Measurements from ENCODE around the gene SCAMP5. TPM values are rescaled to one million over a fixed set of nuclear protein-coding genes. Genes with fewer than 3 reads are reported as not detected.

SCAMP5 gene
- total and polyA plus RNA-seq, 2 of the 13 experiments (the other 11 are each of a cell fraction or from before 2014, with no cell fraction given), result 34.3 to 49.0 TPM

DNA sequence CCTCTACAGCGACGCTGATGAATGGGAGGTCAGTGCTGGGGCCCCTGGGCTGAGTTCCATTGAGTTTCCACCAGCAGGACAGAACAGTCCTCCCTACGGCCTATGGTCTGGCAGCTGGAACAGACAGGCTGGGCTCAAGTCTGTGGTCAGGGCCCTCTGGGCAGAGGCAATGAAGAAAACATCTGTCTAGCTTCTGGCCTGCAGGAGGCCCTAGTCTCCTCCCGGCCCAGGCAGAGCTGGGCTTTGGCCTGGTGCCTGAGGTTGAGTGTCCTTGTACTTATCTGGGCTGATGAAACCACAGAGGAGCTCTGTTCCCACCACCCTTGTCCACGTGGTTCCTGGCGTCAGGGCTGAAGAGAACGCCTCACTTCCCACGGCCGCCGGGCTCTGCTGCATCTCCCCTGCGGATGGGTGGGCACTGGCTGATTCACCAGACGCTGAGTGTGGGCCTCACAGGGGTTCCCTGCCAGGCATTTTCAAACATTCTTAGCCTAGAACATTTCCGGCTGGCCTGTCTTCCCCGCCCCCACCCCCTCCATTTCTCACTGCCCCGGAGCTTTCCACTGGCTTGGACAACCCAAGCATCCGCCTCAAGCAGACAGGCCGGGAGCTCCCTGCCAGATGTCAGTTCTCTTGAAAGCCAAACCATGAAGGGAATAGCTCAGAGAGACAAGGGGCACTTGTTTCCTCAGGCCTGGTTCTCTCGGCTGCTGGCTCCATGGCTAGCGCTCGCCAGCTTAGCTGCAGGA lies 48.3 kb downstream of the SCAMP5 start (continued):
- peak; percentile 76 for TF ChIP-seq MXD4 (CRISPR knock-in tag; IDR thresholded peaks at IDR 0.05)
- no peak for TF ChIP-seq HNRNPLL (IDR thresholded peaks at IDR 0.05; ENCODE audit: low read depth, low read length, poor library complexity, severe bottlenecking)
- TF ChIP-seq ZIK1 (CRISPR knock-in tag; IDR thresholded peaks at IDR 0.05; ENCODE audit: borderline replicate concordance, low read depth), result 0 out of 2 replicates have a peak, but pooled peaks have one; percentile 49
- peak; percentile 40; the same call in 1 of the 2 replicates for TF ChIP-seq ZBTB38 (CRISPR knock-in tag; IDR thresholded peaks at IDR 0.05)
- TF ChIP-seq, protein P1, sequence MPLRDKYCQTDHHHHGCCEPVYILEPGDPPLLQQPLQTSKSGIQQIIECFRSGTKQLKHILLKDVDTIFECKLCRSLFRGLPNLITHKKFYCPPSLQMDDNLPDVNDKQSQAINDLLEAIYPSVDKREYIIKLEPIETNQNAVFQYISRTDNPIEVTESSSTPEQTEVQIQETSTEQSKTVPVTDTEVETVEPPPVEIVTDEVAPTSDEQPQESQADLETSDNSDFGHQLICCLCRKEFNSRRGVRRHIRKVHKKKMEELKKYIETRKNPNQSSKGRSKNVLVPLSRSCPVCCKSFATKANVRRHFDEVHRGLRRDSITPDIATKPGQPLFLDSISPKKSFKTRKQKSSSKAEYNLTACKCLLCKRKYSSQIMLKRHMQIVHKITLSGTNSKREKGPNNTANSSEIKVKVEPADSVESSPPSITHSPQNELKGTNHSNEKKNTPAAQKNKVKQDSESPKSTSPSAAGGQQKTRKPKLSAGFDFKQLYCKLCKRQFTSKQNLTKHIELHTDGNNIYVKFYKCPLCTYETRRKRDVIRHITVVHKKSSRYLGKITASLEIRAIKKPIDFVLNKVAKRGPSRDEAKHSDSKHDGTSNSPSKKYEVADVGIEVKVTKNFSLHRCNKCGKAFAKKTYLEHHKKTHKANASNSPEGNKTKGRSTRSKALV (CRISPR knock-in tag; IDR thresholded peaks at IDR 0.05), result no peak; the same call in 1 of the 2 replicates
- TF ChIP-seq PHF20 (CRISPR knock-in tag; IDR thresholded peaks at IDR 0.05), result no peak; the same call in 1 of the 2 replicates
- no peak for TF ChIP-seq CREB3 (CRISPR knock-in tag; IDR thresholded peaks at IDR 0.05)
- TF ChIP-seq HNRNPL (IDR thresholded peaks at IDR 0.05; ENCODE audit: low read depth, low read length), result 0 out of 2 replicates have a peak, but pooled peaks have one; percentile 66
- no peak; the same call in 1 of the 2 replicates for TF ChIP-seq BRCA1 (CRISPR knock-in tag; IDR thresholded peaks at IDR 0.05)
- no peak for TF ChIP-seq PRMT3 (CRISPR knock-in tag; IDR thresholded peaks at IDR 0.05; ENCODE audit: borderline replicate concordance, low read depth)
- TF ChIP-seq ZFP36L2 (CRISPR knock-in tag; IDR thresholded peaks at IDR 0.05), result no peak
- TF ChIP-seq, protein P2, sequence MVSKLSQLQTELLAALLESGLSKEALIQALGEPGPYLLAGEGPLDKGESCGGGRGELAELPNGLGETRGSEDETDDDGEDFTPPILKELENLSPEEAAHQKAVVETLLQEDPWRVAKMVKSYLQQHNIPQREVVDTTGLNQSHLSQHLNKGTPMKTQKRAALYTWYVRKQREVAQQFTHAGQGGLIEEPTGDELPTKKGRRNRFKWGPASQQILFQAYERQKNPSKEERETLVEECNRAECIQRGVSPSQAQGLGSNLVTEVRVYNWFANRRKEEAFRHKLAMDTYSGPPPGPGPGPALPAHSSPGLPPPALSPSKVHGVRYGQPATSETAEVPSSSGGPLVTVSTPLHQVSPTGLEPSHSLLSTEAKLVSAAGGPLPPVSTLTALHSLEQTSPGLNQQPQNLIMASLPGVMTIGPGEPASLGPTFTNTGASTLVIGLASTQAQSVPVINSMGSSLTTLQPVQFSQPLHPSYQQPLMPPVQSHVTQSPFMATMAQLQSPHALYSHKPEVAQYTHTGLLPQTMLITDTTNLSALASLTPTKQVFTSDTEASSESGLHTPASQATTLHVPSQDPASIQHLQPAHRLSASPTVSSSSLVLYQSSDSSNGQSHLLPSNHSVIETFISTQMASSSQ (IDR thresholded peaks at IDR 0.05; ENCODE audit: low read depth), result no peak
- TF ChIP-seq, protein P2 (CRISPR knock-in tag; IDR thresholded peaks at IDR 0.05; ENCODE audit: borderline replicate concordance), result no peak
- TF ChIP-seq, protein P3, sequence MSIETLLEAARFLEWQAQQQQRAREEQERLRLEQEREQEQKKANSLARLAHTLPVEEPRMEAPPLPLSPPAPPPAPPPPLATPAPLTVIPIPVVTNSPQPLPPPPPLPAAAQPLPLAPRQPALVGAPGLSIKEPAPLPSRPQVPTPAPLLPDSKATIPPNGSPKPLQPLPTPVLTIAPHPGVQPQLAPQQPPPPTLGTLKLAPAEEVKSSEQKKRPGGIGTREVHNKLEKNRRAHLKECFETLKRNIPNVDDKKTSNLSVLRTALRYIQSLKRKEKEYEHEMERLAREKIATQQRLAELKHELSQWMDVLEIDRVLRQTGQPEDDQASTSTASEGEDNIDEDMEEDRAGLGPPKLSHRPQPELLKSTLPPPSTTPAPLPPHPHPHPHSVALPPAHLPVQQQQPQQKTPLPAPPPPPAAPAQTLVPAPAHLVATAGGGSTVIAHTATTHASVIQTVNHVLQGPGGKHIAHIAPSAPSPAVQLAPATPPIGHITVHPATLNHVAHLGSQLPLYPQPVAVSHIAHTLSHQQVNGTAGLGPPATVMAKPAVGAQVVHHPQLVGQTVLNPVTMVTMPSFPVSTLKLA (IDR thresholded peaks at IDR 0.05), result peak; percentile 69
- TF ChIP-seq, protein P4, sequence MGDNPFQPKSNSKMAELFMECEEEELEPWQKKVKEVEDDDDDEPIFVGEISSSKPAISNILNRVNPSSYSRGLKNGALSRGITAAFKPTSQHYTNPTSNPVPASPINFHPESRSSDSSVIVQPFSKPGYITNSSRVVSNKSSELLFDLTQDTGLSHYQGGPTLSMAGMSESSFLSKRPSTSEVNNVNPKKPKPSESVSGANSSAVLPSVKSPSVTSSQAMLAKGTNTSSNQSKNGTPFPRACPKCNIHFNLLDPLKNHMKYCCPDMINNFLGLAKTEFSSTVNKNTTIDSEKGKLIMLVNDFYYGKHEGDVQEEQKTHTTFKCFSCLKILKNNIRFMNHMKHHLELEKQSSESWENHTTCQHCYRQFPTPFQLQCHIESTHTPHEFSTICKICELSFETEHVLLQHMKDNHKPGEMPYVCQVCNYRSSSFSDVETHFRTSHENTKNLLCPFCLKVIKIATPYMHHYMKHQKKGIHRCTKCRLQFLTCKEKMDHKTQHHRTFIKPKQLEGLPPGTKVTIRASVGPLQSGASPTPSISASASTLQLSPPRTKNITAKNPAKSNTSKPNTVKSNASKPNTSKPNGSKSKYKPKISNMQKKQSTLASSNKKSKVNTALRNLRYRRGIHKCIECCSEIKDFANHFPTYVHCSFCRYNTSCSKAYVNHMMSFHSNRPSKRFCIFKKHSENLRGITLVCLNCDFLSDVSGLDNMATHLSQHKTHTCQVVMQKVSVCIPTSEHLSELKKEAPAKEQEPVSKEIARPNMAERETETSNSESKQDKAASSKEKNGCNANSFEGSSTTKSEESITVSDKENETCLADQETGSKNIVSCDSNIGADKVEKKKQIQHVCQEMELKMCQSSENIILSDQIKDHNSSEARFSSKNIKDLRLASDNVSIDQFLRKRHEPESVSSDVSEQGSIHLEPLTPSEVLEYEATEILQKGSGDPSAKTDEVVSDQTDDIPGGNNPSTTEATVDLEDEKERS (CRISPR knock-in tag; IDR thresholded peaks at IDR 0.05), result peak; percentile 71; the same call in 1 of the 2 replicates

All from HepG2 (cell line).